ENCODE results near the gene GPC5.
"Not testable (repeated sequence)": the region's sequence is repeated elsewhere in the genome, so short reads cannot be mapped to it uniquely, and the experiment has no call there.

GPC5 gene

GRCh38 chr13:92296154-92296671 lies 897.8 kb downstream of the GPC5 start:
- H3K9ac ChIP-seq, H3K36me3 ChIP-seq, H3K4me3 ChIP-seq, H3K27me3 ChIP-seq, H3K9me3 ChIP-seq, H3K4me1 ChIP-seq, H3K27ac ChIP-seq, H3K4me2 ChIP-seq, H4K20me1 ChIP-seq: not testable (repeated sequence)

GRCh38 chr13:92297971-92298942 lies 899.8 kb downstream of the GPC5 start:
- H3K36me3 ChIP-seq = no peaks in the 10 kb centered on the region
- H3K27me3 ChIP-seq = no peaks in the 10 kb centered on the region
- H3K27ac ChIP-seq = no peak overlapping the region
- no peak overlapping the region for H3K9ac ChIP-seq
- no peak for TF ChIP-seq Cebpa-rat (IDR thresholded peaks at IDR 0.05)
- H3K4me2 ChIP-seq = no peak overlapping the region
- H3K4me1 ChIP-seq = no peaks in the 10 kb centered on the region
- H4K20me1 ChIP-seq = no peaks in the 10 kb centered on the region
- H3K9me3 ChIP-seq = peaks cover 5% of the 10 kb centered on the region
- no peak overlapping the region for H3K4me3 ChIP-seq

DNA sequence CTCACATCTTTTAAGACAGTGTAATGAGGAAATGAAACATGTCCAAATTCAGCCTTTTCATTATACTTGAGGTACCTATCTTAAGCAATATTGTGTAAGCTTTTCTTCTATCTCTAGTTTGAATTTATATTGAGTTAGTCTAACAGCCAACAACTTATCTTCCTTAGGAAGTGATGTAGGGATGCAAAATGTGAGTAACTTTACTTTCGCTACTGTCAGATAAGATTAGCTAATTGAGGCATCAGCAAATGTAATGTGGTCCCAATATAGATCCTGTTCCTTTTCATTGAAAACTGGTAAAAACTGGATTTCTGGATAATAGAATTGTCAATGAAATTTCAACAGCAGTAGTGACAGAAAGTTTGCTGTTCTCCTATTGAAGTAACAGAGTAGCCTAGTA lies 902.2 kb downstream of the GPC5 start:
- H3K4me3 ChIP-seq = no peak overlapping the region
- H3K4me2 ChIP-seq = no peak overlapping the region
- TF ChIP-seq Cebpa-rat (IDR thresholded peaks at IDR 0.05) = no peak
- no peaks in the 10 kb centered on the region for H3K27me3 ChIP-seq
- H3K9me3 ChIP-seq = peaks cover 5% of the 10 kb centered on the region
- no peak overlapping the region for H3K27ac ChIP-seq
- no peaks in the 10 kb centered on the region for H4K20me1 ChIP-seq
- H3K4me1 ChIP-seq = no peaks in the 10 kb centered on the region
- H3K36me3 ChIP-seq = no peaks in the 10 kb centered on the region
- no peak overlapping the region for H3K9ac ChIP-seq

- H3K4me3 ChIP-seq = no peak overlapping the region
These were observed 905.0 kb downstream of the GPC5 start for GRCh38 chr13:92303428-92303827.

DNA sequence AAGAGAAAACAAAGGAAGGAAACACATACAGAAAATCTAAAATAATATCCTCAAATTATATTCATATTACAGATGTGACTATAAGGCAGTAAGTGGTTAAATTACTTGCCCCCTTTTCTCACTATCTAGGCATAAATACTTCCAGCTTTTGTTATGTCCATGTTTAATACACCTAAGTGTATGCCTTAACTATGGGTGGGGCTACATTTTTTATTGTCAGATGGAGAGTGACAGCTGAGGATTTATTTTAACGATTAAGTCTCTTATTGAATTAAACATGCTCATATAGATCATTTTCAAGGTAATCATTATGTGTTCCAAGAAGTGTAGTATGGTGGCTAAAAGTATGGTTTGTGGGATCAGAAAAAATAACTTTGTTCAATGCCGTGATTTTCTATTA lies 909.3 kb downstream of the GPC5 start:
- Histone ChIP-seq H3K27me3 (no peaks in the 10 kb centered on the region), H3K4me1 (no peaks in the 10 kb centered on the region), H3K4me3 (no peak overlapping the region), H3K36me3 (no peaks in the 10 kb centered on the region), H3K27ac (no peak overlapping the region), H4K20me1 (no peaks in the 10 kb centered on the region), H3K9me3 (peaks cover 7% of the 10 kb centered on the region; the same call in 1 of the 2 replicates), H3K9ac (no peak overlapping the region), H3K4me2 (no peak overlapping the region)
- TF ChIP-seq Cebpa-rat (IDR thresholded peaks at IDR 0.05) = no peak

More at GRCh38 chr13:92303428-92303827, 905.0 kb downstream of the GPC5 start:
- Histone ChIP-seq H3K9me3 (no peaks in the 10 kb centered on the region), H3K36me3 (no peaks in the 10 kb centered on the region), H3K9ac (no peak overlapping the region), H3K27me3 (no peaks in the 10 kb centered on the region), H3K4me1 (no peaks in the 10 kb centered on the region), H4K20me1 (no peaks in the 10 kb centered on the region), H3K4me2 (no peak overlapping the region), H3K27ac (no peak overlapping the region)
- TF ChIP-seq Cebpa-rat (IDR thresholded peaks at IDR 0.05) = no peak

- H3K4me2 ChIP-seq = no peak overlapping the region
- H3K9ac ChIP-seq = no peak overlapping the region
- no peaks in the 10 kb centered on the region for H4K20me1 ChIP-seq
- peaks cover 7% of the 10 kb centered on the region; the same call in 1 of the 2 replicates for H3K9me3 ChIP-seq
- TF ChIP-seq Cebpa-rat (IDR thresholded peaks at IDR 0.05) = no peak
- no peak overlapping the region for H3K4me3 ChIP-seq
- no peaks in the 10 kb centered on the region for H3K4me1 ChIP-seq
- no peak overlapping the region for H3K27ac ChIP-seq
- H3K36me3 ChIP-seq = no peaks in the 10 kb centered on the region
- no peaks in the 10 kb centered on the region for H3K27me3 ChIP-seq
These were observed 914.4 kb downstream of the GPC5 start for GRCh38 chr13:92312823-92313222.

GRCh38 chr13:92313382-92313781 lies 915.0 kb downstream of the GPC5 start:
- Histone ChIP-seq H3K9me3 (peaks cover 7% of the 10 kb centered on the region; the same call in 1 of the 2 replicates), H4K20me1 (no peaks in the 10 kb centered on the region), H3K4me2 (no peak overlapping the region), H3K9ac (no peak overlapping the region), H3K27me3 (no peaks in the 10 kb centered on the region), H3K36me3 (no peaks in the 10 kb centered on the region), H3K4me1 (no peaks in the 10 kb centered on the region), H3K4me3 (no peak overlapping the region), H3K27ac (no peak overlapping the region)
- TF ChIP-seq Cebpa-rat (IDR thresholded peaks at IDR 0.05) = no peak

DNA sequence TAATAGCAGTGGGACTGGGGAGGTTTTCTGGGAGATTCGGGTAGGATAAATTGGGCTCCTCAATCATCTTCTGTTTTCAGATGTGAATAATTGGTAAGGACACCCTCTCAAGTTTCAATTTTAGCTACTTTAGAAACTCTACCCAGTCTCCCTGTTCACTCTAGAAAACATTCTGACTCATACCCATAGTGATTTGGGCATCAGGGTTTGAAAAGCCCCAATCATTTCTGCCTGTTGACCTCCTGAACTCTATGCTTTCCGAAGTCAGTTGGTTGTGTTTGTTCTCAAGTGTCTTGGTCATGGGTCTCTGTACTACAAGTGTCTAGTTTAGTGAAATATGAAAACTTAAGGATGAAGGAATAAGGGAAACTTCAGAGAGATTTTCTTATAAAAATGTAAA lies 916.8 kb downstream of the GPC5 start:
- peaks cover 7% of the 10 kb centered on the region; the same call in 1 of the 2 replicates for H3K9me3 ChIP-seq
- no peak overlapping the region for H3K27ac ChIP-seq
- no peaks in the 10 kb centered on the region for H3K27me3 ChIP-seq
- H3K4me2 ChIP-seq = no peak overlapping the region
- no peaks in the 10 kb centered on the region for H4K20me1 ChIP-seq
- no peaks in the 10 kb centered on the region for H3K4me1 ChIP-seq
- no peaks in the 10 kb centered on the region for H3K36me3 ChIP-seq
- H3K4me3 ChIP-seq = no peak overlapping the region
- no peak for TF ChIP-seq Cebpa-rat (IDR thresholded peaks at IDR 0.05)
- no peak overlapping the region for H3K9ac ChIP-seq

DNA sequence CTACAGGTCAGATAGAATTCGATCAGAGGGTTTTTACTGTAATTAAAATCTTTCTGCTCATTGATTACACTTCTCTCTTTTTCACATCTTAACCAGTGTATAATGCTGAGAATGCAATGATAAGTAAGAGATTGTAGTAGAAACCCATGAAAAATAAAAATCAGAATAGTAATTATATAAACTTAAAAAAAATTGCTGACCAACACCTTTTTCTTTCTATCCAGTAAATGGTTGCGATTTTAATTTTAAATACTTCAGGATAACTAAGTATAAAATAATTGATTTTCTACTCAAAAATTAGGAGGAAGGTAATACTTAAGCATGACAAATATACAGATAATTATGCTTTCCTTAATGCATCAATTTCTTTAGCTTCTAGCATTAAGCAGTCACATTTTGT lies 917.6 kb downstream of the GPC5 start:
- peaks cover 7% of the 10 kb centered on the region; the same call in 1 of the 2 replicates for H3K9me3 ChIP-seq
- no peaks in the 10 kb centered on the region for H3K27me3 ChIP-seq
- no peak overlapping the region for H3K27ac ChIP-seq
- no peak overlapping the region for H3K4me2 ChIP-seq
- H4K20me1 ChIP-seq = no peaks in the 10 kb centered on the region
- no peak overlapping the region for H3K4me3 ChIP-seq
- no peak overlapping the region for H3K9ac ChIP-seq
- H3K36me3 ChIP-seq = no peaks in the 10 kb centered on the region
- no peak for TF ChIP-seq Cebpa-rat (IDR thresholded peaks at IDR 0.05)
- no peaks in the 10 kb centered on the region for H3K4me1 ChIP-seq

GRCh38 chr13:92317066-92317465 lies 918.6 kb downstream of the GPC5 start:
- H3K4me1 ChIP-seq = no peaks in the 10 kb centered on the region
- TF ChIP-seq Cebpa-rat (IDR thresholded peaks at IDR 0.05) = no peak
- H3K27ac ChIP-seq = no peak overlapping the region
- no peaks in the 10 kb centered on the region for H3K27me3 ChIP-seq
- no peak overlapping the region for H3K9ac ChIP-seq
- no peaks in the 10 kb centered on the region for H4K20me1 ChIP-seq
- H3K4me3 ChIP-seq = no peak overlapping the region
- H3K4me2 ChIP-seq = no peak overlapping the region
- H3K36me3 ChIP-seq = no peaks in the 10 kb centered on the region
- H3K9me3 ChIP-seq = no peaks in the 10 kb centered on the region
